AG10803 (cell line): ENCODE measurements around the gene PRR13.

Source experiments
- DNase-seq: peaks from one replicate; pipeline ENCODE4 v3.0.0; 2010; ENCODE audit warnings: low read depth
- H3K4me3 ChIP-seq: 2 replicates; pipeline ENCODE4 v1.5.1; 2011; ENCODE audit warnings: mild to moderate bottlenecking, low read length, control low read depth
- TF ChIP-seq, protein P1 (sequence below): conservative IDR thresholded peaks from 2 replicates; pipeline ENCODE4 v1.5.1; 2011; ENCODE audit warnings: mild to moderate bottlenecking, low read length, control low read depth, inconsistent platforms

The PRR13 gene

GRCh38 chr12:53452159-53453077 is 10.9 kb downstream of the PRR13 start:
- peak; percentile 86 for DNase-seq
- TF ChIP-seq, protein P1, sequence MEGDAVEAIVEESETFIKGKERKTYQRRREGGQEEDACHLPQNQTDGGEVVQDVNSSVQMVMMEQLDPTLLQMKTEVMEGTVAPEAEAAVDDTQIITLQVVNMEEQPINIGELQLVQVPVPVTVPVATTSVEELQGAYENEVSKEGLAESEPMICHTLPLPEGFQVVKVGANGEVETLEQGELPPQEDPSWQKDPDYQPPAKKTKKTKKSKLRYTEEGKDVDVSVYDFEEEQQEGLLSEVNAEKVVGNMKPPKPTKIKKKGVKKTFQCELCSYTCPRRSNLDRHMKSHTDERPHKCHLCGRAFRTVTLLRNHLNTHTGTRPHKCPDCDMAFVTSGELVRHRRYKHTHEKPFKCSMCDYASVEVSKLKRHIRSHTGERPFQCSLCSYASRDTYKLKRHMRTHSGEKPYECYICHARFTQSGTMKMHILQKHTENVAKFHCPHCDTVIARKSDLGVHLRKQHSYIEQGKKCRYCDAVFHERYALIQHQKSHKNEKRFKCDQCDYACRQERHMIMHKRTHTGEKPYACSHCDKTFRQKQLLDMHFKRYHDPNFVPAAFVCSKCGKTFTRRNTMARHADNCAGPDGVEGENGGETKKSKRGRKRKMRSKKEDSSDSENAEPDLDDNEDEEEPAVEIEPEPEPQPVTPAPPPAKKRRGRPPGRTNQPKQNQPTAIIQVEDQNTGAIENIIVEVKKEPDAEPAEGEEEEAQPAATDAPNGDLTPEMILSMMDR, result no peak

GRCh38 chr12:53453953-53454640 is 12.6 kb downstream of the PRR13 start:
- DNase-seq, result no peak
- peak overlapping the region; percentile 91 for H3K4me3 ChIP-seq
- TF ChIP-seq, protein P1, result no peak

More at GRCh38 chr12:53452159-53453077, 10.9 kb downstream of the PRR13 start:
- peak overlapping the region; percentile 91 for H3K4me3 ChIP-seq

DNA sequence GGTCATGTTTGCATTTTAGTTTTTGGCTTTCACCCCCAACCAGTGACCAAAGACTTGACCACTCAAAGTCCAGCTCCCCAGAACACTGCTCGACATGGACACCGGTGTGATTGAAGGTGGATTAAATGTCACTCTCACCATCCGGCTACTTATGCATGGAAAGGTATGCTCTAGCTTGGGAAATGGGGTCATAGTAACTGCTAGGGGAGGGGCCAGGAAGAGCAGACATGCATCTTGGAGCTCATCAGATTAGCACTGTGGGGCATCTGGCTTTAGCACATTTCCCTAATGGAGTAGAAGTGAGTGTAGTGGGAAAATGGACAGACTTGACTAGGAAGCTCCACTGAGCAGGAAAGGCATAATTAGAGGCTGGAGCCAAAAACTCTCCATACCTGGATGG is 13.2 kb downstream of the PRR13 start:
- TF ChIP-seq, protein P1, result no peak
- no peak overlapping the region for H3K4me3 ChIP-seq
- DNase-seq, result no peak

DNA sequence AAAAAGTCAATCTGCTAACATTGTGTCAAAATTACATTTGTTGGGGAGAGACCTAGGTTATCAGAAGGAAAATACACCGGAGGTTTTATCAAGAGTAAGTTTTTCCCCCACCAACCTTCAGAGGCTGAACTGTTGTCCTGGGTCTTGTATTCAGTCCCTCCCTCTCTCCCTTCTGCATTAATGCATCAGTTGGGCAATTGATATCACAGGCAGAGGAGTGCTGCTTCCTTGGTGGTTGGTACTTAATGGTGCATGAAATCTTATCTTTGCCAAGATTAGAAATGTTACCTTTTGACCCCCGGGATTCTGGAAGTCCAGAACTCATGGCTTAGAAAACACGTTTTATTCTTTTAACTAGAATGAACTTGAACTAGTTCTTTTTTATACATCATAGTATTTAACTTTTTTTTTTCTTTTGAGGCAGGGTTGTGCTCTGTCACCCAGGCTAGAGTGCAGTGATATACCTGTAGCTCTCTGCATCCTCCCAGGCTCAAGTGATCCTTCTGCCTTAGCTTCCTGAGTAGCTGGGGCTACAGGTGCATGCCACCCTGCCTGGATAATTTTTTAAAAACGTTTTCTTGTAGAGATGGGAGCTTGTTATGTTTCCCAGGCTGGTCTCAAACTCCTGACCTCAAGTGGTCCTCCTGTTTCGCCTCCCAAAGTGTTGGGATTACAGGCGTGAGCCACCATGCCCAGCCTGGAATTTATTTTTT is 15.3 kb downstream of the PRR13 start:
- no peak for DNase-seq
- no peak overlapping the region for H3K4me3 ChIP-seq
- TF ChIP-seq, protein P1, result no peak

- TF ChIP-seq, protein P1, result no peak
- no peak overlapping the region for H3K4me3 ChIP-seq
- no peak for DNase-seq
Measured at GRCh38 chr12:53459097-53459496, 17.6 kb downstream of the PRR13 start.

GRCh38 chr12:53461059-53461458 is 19.5 kb downstream of the PRR13 start:
- TF ChIP-seq, protein P1, result no peak
- no peak overlapping the region for H3K4me3 ChIP-seq
- no peak for DNase-seq
